Activated CD8-positive, alpha-beta T cell treated with anti-CD3 and anti-CD28 coated beads for 36 hours (primary cell): ENCODE data around the gene NFASC. TPM values are rescaled to one million over a fixed set of nuclear protein-coding genes. Genes with fewer than 3 reads are reported as not detected.

Experiments
- ATAC-seq: fragments of 200-7000 bp; cut with Tn5 transposase; one replicate; pipeline ENCODE4 v1.10.0; 2021; ENCODE audit warnings: mild to moderate bottlenecking, moderate library complexity
- CTCF ChIA-PET: fragments of 350-600 bp; sonication (Branson Sonifier 250); formaldehyde crosslinking; loops from one replicate; lab custom pipeline; 2021; ENCODE audit warnings: antibody characterized with exemption; lab: Charles Lee
- POLR2A ChIA-PET: fragments of 350-600 bp; sonication (Branson Sonifier 250); formaldehyde crosslinking; loops from one replicate; lab custom pipeline; 2021; ENCODE audit warnings: antibody characterized with exemption; lab: Charles Lee
- DNase-seq: peaks from one replicate; pipeline ENCODE4 v3.0.0-alpha.2; 2020
- H3K27ac Mint-ChIP-seq: one replicate; pipeline ENCODE4 v1.8.0; 2021; ENCODE audit warnings: mild to moderate bottlenecking, mixed read lengths
- H3K27me3 Mint-ChIP-seq: one replicate; pipeline ENCODE4 v1.8.0; 2021; ENCODE audit warnings: mixed read lengths
- H3K36me3 Mint-ChIP-seq: one replicate; pipeline ENCODE4 v1.8.0; 2021; ENCODE audit warnings: low read depth, mixed read lengths
- H3K4me1 Mint-ChIP-seq: one replicate; pipeline ENCODE4 v1.8.0; 2021; ENCODE audit warnings: low read depth, mixed read lengths
- H3K4me3 Mint-ChIP-seq: one replicate; pipeline ENCODE4 v1.8.0; 2021; ENCODE audit warnings: mild to moderate bottlenecking, moderate library complexity, mixed read lengths
- H3K9me3 Mint-ChIP-seq: one replicate; pipeline ENCODE4 v1.8.0; 2021; ENCODE audit warnings: mixed read lengths
- intact Hi-C: fragments of 100-400 bp; cut with micrococcal nuclease; formaldehyde crosslinking; loops from one replicate; pipeline ENCODE4 v1.10.0; 2022
- total RNA-seq, 2 experiments: library from RNA; stranded (reverse); gene quantifications; one replicate each; pipeline ENCODE4 v1.2.3, GENCODE V29; 2021
- TF ChIP-seq, protein P1 (sequence below): fragments of 200-600 bp; IDR thresholded peaks from one replicate; pipeline ENCODE4 v1.8.0; 2022; ENCODE audit warnings: antibody characterized with exemption, mild to moderate bottlenecking

NFASC gene
- total RNA-seq, 2 experiments from 2014 or later, result not detected

DNA sequence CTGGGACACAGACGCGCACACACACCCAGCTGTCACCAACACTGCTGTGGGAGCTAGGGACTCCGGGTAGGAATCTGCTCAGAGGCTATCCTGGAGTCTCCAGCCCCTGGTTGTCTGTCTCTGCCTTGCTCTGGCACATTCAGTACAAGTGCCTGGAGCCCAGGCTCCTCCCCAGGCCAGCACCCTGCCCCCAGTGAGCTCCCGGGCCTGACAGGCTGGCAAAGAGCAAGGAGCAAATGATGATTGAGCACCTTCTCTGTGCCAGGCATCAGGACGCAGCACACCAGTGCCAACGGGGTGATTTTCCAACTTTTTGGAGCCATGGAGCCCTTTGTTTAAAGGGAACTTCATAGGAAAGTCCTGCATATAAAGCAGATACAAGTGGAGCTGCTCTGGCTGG is 178.8 kb downstream of the NFASC start:
- H3K27me3 Mint-ChIP-seq, result peaks cover 12% of the 10 kb centered on the region
- CTCF ChIA-PET, result interaction anchor here (1.5 to 2.0 kb wide), 2 partner anchors 12 to 60 kb away, joined by 4 to 8 read pairs; no protein-coding TSS in a partner anchor
- POLR2A ChIA-PET, result no interaction called here
- no peaks in the 10 kb centered on the region for H3K36me3 Mint-ChIP-seq
- intact Hi-C loops, result no loop called here
- DNase-seq, result no peak
- H3K4me3 Mint-ChIP-seq, result no peak overlapping the region
- TF ChIP-seq, protein P1, sequence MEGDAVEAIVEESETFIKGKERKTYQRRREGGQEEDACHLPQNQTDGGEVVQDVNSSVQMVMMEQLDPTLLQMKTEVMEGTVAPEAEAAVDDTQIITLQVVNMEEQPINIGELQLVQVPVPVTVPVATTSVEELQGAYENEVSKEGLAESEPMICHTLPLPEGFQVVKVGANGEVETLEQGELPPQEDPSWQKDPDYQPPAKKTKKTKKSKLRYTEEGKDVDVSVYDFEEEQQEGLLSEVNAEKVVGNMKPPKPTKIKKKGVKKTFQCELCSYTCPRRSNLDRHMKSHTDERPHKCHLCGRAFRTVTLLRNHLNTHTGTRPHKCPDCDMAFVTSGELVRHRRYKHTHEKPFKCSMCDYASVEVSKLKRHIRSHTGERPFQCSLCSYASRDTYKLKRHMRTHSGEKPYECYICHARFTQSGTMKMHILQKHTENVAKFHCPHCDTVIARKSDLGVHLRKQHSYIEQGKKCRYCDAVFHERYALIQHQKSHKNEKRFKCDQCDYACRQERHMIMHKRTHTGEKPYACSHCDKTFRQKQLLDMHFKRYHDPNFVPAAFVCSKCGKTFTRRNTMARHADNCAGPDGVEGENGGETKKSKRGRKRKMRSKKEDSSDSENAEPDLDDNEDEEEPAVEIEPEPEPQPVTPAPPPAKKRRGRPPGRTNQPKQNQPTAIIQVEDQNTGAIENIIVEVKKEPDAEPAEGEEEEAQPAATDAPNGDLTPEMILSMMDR, result no peak
- H3K9me3 Mint-ChIP-seq, result no peaks in the 10 kb centered on the region
- ATAC-seq, result no peak
- no peaks in the 10 kb centered on the region for H3K4me1 Mint-ChIP-seq
- H3K27ac Mint-ChIP-seq, result no peak overlapping the region

DNA sequence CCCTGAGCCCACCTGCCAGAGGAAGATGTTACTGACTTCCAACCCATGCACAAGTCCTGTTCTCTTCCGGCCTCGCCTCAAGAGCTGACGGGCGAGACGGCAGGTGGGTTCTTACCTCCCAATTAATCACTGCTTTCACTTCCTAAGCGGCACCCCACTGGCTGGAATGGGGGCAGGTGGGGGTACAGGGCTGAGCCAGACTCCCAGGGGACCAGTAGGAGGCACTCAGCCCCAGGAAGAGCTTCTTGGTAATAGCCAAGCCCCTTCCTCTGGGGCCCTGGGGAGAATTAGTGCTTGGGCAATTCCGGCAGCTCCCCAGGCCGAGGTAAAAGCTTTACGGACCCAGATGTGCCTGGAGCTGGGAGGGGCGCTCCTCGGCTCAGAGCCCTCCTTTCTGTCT is 182.0 kb downstream of the NFASC start:
- intact Hi-C loops, result no loop called here
- H3K4me3 Mint-ChIP-seq, result no peak overlapping the region
- no peaks in the 10 kb centered on the region for H3K36me3 Mint-ChIP-seq
- no peaks in the 10 kb centered on the region for H3K4me1 Mint-ChIP-seq
- DNase-seq (no peak), ATAC-seq (no peak)
- TF ChIP-seq, protein P1, result no peak
- CTCF ChIA-PET, result interaction anchor here (1.0 to 2.1 kb wide), 2 partner anchors 9 to 203 kb away, joined by 3 to 22 read pairs; no protein-coding TSS in a partner anchor
- no peak overlapping the region for H3K27ac Mint-ChIP-seq
- H3K27me3 Mint-ChIP-seq, result peaks cover 1% of the 10 kb centered on the region
- POLR2A ChIA-PET, result no interaction called here
- H3K9me3 Mint-ChIP-seq, result no peaks in the 10 kb centered on the region

DNA sequence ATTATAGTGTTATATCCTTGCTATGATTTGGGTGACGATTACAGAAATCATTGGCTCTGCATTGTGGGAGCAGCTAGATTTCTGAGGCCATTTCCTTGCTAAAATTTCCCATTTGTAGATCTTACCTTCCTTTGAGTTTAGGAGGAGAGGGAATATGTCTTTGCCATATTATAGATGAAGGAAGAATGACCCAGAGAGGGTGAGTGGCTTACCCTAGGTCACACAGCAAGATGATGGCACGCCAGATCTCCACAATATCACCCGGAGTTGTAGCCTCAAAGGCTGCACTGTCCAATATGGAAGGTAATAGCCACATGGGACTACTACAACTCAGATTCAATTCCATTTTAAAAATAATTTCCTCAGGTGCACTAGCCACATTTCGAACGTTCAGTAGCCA is 182.6 kb downstream of the NFASC start:
- no peaks in the 10 kb centered on the region for H3K4me1 Mint-ChIP-seq
- intact Hi-C loops, result no loop called here
- H3K36me3 Mint-ChIP-seq, result no peaks in the 10 kb centered on the region
- no peak overlapping the region for H3K4me3 Mint-ChIP-seq
- H3K9me3 Mint-ChIP-seq, result no peaks in the 10 kb centered on the region
- H3K27me3 Mint-ChIP-seq, result peaks cover 1% of the 10 kb centered on the region
- POLR2A ChIA-PET, result no interaction called here
- H3K27ac Mint-ChIP-seq, result no peak overlapping the region
- DNase-seq, result no peak
- ATAC-seq, result no peak
- TF ChIP-seq, protein P1, result no peak
- CTCF ChIA-PET, result interaction anchor here (1.0 to 2.1 kb wide), 2 partner anchors 9 to 203 kb away, joined by 3 to 22 read pairs; no protein-coding TSS in a partner anchor

DNA sequence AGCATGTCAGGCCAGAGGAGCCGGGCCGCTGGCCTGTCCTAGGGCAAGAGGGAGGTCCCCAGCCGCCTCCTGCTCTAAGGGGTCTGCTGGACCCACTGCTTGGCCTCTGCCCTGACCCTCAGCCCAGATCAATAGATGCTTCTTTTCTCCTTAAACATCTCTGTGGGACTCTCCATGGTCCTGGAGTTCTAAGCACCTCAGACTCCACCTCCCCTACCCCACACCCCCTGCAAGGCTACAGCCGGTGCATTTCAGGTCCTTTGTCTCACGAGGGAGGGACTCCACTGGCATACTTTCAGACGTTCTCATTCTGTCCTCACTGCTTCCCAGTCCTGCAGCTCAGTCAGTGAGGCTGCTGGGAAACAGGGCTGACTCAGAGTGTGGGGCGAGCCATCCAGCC is 183.4 kb downstream of the NFASC start:
- CTCF ChIA-PET, result no interaction called here
- intact Hi-C loops, result no loop called here
- H3K4me1 Mint-ChIP-seq, result no peaks in the 10 kb centered on the region
- POLR2A ChIA-PET, result no interaction called here
- TF ChIP-seq, protein P1, result no peak
- no peaks in the 10 kb centered on the region for H3K36me3 Mint-ChIP-seq
- no peak overlapping the region for H3K27ac Mint-ChIP-seq
- ATAC-seq (no peak), DNase-seq (no peak)
- H3K27me3 Mint-ChIP-seq, result no peaks in the 10 kb centered on the region
- H3K9me3 Mint-ChIP-seq, result no peaks in the 10 kb centered on the region
- H3K4me3 Mint-ChIP-seq, result no peak overlapping the region

DNA sequence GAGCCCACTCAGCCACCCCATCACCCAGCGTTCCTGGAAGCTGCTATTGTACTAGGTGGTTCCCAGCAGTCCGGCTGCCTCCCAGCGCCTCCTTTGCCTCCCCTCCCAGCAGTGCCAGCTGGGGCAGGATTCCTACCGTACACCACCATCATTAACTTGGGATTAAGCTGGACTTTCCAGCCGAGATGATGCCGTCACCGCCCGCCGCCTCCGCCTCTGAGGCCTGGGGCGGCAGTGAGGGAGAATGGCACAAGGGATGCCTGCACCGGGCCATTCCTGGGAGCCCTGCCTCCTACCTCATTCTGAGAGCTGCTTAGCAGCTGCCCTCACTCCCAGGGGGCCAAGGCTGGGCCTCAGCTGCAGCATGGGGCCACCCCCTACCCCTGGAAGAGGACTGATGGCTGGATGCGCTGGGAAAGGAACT is 185.5 kb downstream of the NFASC start:
- intact Hi-C loops, result no loop called here
- Mint-ChIP-seq H3K9me3 (no peaks in the 10 kb centered on the region), H3K4me3 (no peak overlapping the region), H3K27ac (no peak overlapping the region), H3K4me1 (no peaks in the 10 kb centered on the region), H3K36me3 (no peaks in the 10 kb centered on the region), H3K27me3 (no peaks in the 10 kb centered on the region)
- ChIA-PET POLR2A (interaction anchor here (1.1 kb wide), 1 partner anchor 80 kb away, joined by 3 read pairs; no protein-coding TSS in a partner anchor), CTCF (interaction anchor here (0.9 kb wide), 1 partner anchor 67 kb away, joined by 3 read pairs; no protein-coding TSS in a partner anchor)
- DNase-seq (no peak), ATAC-seq (no peak)
- TF ChIP-seq, protein P1, result no peak
